GM10266 (cell line): ENCODE results near the gene CRYBG2.

Experiments used
- DNase-seq: peaks from one replicate; pipeline ENCODE4 v3.0.0; 2012; ENCODE audit errors: extremely low spot score
- TF ChIP-seq, protein P1 (sequence below): IDR thresholded peaks from 2 replicates; pipeline ENCODE4 v1.5.1; 2012; ENCODE audit warnings: mild to moderate bottlenecking, low read depth; ENCODE audit not compliant: control insufficient read depth, insufficient read depth; ENCODE audit errors: missing control alignments

CRYBG2 gene

DNA sequence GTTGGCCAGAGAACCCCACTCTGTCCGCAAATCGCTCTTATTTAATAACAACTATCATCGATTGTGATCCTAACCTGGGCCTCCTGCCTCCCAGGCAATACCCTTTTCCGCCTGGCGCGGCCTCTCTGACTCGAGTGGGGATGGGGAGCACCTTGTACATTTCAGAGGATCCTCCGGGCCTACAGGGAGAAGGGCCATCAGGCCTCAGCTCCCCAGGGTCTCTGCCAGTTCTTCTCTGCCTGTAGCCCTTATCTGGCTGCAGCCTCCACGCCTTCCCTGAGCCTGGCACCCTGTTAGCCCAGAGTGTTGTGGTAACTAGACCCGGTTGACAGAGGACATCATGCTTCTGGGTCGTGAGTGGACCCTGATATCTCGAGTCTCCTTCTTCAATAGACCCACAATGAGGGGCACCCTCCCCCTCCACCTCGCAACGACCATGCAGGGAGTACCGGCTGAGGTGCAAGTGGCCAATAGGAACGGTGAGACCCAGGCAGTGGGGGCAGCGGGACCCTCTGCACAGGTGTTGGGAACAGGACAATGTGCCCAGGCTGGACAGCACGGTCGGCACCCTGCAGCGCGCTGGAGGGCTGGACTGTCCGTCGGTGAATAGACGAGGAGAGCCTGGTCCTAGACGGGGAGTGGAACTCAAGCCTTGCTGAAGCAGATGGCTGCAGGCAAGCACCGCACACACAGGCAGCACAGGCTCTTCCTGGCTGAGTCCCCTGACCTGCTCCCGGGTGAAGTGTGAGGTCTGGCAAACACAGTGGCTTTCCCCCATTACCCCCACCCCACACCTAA lies 7.1 kb upstream of the CRYBG2 start:
- TF ChIP-seq, protein P1, sequence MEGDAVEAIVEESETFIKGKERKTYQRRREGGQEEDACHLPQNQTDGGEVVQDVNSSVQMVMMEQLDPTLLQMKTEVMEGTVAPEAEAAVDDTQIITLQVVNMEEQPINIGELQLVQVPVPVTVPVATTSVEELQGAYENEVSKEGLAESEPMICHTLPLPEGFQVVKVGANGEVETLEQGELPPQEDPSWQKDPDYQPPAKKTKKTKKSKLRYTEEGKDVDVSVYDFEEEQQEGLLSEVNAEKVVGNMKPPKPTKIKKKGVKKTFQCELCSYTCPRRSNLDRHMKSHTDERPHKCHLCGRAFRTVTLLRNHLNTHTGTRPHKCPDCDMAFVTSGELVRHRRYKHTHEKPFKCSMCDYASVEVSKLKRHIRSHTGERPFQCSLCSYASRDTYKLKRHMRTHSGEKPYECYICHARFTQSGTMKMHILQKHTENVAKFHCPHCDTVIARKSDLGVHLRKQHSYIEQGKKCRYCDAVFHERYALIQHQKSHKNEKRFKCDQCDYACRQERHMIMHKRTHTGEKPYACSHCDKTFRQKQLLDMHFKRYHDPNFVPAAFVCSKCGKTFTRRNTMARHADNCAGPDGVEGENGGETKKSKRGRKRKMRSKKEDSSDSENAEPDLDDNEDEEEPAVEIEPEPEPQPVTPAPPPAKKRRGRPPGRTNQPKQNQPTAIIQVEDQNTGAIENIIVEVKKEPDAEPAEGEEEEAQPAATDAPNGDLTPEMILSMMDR, result no peak

DNA sequence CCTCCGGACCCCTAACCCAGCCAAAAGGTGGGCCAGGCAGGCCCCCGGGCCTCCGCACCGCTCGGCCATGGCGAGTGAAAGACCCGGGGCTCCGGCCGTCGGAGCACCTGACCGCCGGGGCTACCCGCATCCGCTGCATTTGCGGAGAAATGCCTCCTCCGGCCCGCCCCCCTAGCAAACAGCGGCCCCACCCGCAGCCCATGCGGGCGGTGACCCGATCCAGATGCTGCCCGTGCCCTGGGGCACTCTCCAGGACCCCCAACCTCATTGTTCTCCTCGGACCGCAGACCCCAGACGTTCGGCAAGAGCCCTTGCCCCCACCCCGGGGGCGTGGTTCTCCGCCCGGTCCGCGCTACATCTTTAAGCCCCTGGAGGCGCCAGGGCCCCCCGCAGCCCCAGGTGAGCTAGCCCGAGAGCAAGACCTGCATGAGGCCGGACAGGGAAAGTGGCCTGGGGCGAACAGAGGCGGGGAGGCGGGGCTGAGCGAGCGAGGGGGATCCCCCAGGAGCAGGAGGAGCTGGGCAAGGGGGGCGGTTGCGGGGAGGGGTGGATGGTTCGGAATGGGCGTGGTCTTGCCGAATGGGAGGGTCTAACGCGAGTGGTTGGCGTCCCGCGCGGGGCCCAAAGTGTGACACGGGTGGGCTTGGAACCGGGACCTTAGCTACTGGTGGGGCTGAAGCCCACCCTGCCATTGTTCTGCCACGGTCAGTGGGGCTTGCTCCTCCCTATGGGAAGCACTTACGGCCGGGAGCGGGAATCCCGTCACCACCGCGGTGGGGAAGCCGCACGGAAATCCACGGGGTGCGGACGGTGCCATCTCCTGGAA lies 6.3 kb upstream of the CRYBG2 start:
- peak; percentile 66 for DNase-seq
- TF ChIP-seq, protein P1, result no peak

More for the DNA sequence above, 7.1 kb upstream of the CRYBG2 start:
- DNase-seq, result no peak

DNA sequence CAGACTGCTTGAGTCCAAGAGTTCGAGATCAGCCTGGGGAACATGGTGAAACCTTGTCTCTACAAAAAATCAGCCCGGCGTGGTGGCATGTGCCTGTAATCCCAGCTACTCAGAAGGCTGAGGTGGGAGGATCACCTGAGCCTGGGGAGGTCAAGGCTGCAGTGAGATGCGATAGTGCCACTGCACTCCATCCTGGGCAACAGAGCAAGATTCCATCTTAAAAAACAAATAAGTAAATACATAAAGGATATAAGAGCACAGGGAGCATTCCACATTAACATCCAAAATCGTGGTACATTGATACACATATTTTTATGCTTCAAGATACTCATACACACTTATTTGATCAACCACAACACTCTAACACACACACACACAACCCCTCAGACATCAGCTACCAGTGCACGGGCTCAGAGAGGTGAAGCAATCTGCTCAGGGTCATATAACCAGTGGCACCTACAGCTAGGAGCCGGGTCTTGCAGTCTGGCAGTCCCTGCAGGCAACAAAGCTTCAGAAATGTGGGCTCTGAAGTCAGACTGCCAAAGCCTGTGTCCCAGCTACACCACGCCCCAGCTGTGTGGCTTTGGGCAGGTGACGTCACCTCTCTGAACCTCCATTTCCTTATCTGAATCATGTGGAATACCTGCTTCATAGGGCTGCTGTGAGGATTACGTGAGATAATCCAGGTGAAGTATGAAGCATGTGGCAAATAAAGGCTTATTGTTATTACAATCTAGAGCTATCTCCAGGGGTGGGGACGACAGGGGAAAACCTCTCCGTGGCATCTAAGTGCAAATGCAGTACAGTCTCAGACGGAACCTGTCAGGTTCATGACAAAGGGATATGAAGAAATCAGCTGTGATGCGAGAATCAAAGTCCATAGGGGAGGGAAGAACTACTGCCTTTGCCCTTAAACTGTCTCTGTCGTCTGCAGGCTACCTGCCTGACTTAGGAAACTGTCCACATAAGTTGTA lies 4.8 kb upstream of the CRYBG2 start:
- TF ChIP-seq, protein P1, result no peak
- no peak for DNase-seq

DNA sequence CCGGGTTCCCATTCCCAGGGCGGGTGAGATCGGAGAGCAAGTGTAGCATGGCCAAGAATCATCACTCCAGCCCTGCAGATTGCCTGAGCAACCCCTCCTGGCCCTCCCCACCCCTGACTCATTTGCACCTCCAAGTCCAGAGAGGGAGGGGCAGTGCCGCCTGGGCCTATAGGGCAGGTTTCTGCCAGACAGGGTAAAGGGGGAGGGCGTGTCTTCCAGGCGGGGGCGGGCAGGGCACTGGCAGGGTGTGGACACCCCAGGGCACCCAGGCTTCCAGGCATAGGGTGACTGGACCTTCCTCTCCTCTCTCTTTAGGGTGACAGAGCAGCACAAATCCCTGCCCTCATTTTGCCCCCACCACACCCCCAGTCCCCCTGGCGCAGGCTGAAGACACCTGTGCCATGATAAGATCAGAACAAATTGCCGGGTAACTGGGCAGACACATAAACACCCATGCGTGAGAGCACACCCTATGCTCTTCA lies 3.2 kb upstream of the CRYBG2 start:
- DNase-seq, result no peak
- TF ChIP-seq, protein P1, result no peak

DNA sequence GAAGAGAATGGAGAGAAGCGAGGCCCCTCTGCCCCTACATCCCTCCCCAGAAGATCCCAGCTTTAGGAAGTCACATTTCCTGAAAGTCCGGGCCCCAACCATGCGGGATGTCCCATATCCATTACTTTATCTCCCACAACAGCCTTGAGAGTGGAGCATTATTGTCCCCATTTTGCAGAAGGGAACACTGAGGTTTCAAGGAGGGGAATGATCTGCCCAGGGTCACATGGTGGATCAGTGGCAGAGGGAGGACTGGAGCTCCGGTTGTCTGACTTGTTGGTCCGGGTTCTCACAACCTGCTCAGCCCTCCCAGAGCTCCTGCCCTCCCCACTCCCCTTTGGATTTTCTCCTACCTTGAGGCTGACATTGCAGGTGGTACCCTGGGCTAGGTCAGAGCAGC lies 2.2 kb upstream of the CRYBG2 start:
- TF ChIP-seq, protein P1, result no peak
- no peak for DNase-seq

DNA sequence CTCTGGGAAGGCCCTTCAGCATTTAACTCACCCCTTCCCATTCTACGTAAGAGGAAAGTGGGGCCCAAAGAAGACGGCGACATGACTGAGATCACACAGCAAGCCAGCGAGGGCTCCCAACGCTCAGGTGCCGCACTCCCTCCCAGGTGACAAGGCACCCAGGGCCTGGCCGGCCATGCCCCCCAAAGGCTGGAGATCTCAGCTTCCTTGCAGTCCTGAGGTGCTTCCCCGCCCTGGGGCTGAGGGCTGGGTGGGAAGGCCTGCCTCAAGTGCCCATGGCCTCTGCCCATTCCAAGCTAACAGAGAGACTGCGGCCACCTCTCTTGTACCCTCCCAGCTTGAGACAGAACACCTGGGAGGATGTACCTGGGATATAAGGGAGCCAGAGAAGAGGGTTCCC lies 1.0 kb upstream of the CRYBG2 start:
- no peak for DNase-seq
- TF ChIP-seq, protein P1, result no peak
